Activated B cell treated with CpG ODN at 0.5 μM for 24 hours (primary cell): Measurements from ENCODE around the gene SLC8A2. TPM values are rescaled to one million over a fixed set of nuclear protein-coding genes. Genes with fewer than 3 reads are reported as not detected.

Experiments
- ATAC-seq: fragments of 200-7000 bp; cut with Tn5 transposase; one replicate; pipeline ENCODE4 v1.10.0; 2021; ENCODE audit warnings: low read depth, mild to moderate bottlenecking, moderate library complexity
- CTCF ChIA-PET: fragments of 350-600 bp; sonication (Branson Sonifier 250); formaldehyde crosslinking; loops from one replicate; lab custom pipeline; 2021; ENCODE audit warnings: antibody characterized with exemption; lab: Charles Lee
- POLR2A ChIA-PET: fragments of 350-600 bp; sonication (Branson Sonifier 250); formaldehyde crosslinking; loops from one replicate; lab custom pipeline; 2021; ENCODE audit warnings: antibody characterized with exemption; lab: Charles Lee
- DNase-seq: peaks from one replicate; pipeline ENCODE4 v3.0.0; 2022
- H3K27ac Mint-ChIP-seq: one replicate; pipeline ENCODE4 v1.8.0; 2020; ENCODE audit warnings: mixed read lengths
- H3K27me3 Mint-ChIP-seq: one replicate; pipeline ENCODE4 v1.8.0; 2021; ENCODE audit warnings: mixed read lengths
- H3K36me3 Mint-ChIP-seq: one replicate; pipeline ENCODE4 v1.8.0; 2021; ENCODE audit warnings: low read depth, mixed read lengths
- H3K4me1 Mint-ChIP-seq: one replicate; pipeline ENCODE4 v1.8.0; 2021; ENCODE audit warnings: mixed read lengths
- H3K4me3 Mint-ChIP-seq: one replicate; pipeline ENCODE4 v1.8.0; 2020; ENCODE audit warnings: mild to moderate bottlenecking, mixed read lengths
- H3K9me3 Mint-ChIP-seq: one replicate; pipeline ENCODE4 v1.8.0; 2020; ENCODE audit warnings: mixed read lengths
- intact Hi-C: fragments of 100-400 bp; cut with micrococcal nuclease; formaldehyde crosslinking; loops from one replicate; pipeline ENCODE4 v1.15.1; 2024
- total RNA-seq: library from RNA; stranded (reverse); gene quantifications from 2 replicates; pipeline ENCODE4 v1.2.3, GENCODE V29; 2022
- TF ChIP-seq, protein P1 (sequence below): fragments of 200-600 bp; IDR thresholded peaks from one replicate; pipeline ENCODE4 v1.8.0; 2022; ENCODE audit warnings: antibody characterized with exemption, mild to moderate bottlenecking

SLC8A2 gene
- total RNA-seq, 1 donor from 2014 or later = not detected

DNA sequence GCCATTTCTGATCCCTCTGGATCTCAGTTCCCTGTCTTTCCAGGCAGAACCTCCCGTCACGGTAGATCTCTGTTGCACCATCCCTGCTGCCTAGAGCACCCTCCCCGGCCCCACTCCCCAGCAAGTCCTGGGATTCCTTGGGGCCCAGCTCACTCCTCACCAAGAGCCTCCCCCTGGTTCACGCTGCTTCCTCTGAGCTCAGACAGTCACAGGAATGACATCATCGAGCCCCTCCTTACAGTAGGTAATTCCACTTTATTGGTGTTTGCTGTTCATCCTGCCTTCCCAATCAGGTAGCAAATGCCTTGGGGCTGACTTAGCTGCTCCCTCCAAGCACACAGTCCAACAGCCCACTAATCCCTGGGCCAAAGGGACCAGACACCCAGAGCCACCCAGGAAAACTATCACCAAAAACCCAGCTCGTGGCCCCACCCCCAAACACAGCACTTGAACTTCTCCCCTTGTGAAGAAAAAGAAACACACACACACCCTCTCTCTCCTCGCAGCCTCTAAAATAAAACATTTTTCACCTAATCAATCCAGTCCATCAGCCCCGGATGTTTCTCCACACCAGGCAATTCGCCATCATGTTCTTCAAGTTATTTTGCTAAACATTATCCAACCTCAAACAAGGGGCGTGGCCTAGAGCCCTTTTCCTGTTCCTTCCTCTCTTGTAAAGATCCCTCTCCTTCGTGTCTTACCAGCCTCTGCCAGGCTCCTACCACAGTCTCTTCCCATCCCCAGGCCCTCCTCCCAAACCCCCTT lies 40.7 kb upstream of the SLC8A2 start:
- CTCF ChIA-PET = no interaction called here
- DNase-seq = no peak
- TF ChIP-seq, protein P1, sequence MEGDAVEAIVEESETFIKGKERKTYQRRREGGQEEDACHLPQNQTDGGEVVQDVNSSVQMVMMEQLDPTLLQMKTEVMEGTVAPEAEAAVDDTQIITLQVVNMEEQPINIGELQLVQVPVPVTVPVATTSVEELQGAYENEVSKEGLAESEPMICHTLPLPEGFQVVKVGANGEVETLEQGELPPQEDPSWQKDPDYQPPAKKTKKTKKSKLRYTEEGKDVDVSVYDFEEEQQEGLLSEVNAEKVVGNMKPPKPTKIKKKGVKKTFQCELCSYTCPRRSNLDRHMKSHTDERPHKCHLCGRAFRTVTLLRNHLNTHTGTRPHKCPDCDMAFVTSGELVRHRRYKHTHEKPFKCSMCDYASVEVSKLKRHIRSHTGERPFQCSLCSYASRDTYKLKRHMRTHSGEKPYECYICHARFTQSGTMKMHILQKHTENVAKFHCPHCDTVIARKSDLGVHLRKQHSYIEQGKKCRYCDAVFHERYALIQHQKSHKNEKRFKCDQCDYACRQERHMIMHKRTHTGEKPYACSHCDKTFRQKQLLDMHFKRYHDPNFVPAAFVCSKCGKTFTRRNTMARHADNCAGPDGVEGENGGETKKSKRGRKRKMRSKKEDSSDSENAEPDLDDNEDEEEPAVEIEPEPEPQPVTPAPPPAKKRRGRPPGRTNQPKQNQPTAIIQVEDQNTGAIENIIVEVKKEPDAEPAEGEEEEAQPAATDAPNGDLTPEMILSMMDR = no peak

DNA sequence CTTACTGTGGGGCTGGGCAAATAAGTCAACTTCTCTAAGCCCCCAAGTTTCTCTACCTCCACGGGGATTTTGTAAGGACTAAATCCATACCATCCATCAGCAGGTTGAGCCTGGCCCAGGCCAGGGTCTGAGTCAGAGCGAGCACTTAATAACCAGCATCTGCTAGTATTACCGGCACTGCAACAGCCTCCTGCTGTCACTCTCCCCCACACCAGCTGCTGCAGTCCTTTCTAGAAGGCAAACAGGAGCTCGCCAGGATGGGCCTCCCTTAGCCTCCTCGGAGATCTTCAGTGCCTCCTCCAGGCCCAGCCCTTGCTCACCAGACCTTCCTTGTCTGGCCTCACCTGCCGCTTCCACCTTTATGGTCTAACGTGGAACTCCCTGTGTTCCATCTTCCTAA lies 40.0 kb upstream of the SLC8A2 start:
- no peaks in the 10 kb centered on the region for H3K9me3 Mint-ChIP-seq
- intact Hi-C loops = no loop called here
- POLR2A ChIA-PET = interaction anchor here (1.5 kb wide), 1 partner anchor 27 kb away, joined by 6 read pairs; the partner anchor contains the start of gene KPTN
- CTCF ChIA-PET = no interaction called here
- DNase-seq (no peak), ATAC-seq (no peak)
- peaks cover 60% of the 10 kb centered on the region for H3K4me1 Mint-ChIP-seq
- no peak overlapping the region for H3K27ac Mint-ChIP-seq
- peaks cover 28% of the 10 kb centered on the region for H3K36me3 Mint-ChIP-seq
- no peak overlapping the region for H3K4me3 Mint-ChIP-seq
- H3K27me3 Mint-ChIP-seq = no peaks in the 10 kb centered on the region
- TF ChIP-seq, protein P1 = no peak

More for the DNA sequence above, 40.7 kb upstream of the SLC8A2 start:
- no peaks in the 10 kb centered on the region for H3K27me3 Mint-ChIP-seq
- POLR2A ChIA-PET = interaction anchor here (1.5 kb wide), 1 partner anchor 28 kb away, joined by 6 read pairs; the partner anchor contains the start of gene KPTN
- ATAC-seq = no peak
- peaks cover 26% of the 10 kb centered on the region for H3K36me3 Mint-ChIP-seq
- H3K27ac Mint-ChIP-seq = peak overlapping the region; percentile 47
- H3K9me3 Mint-ChIP-seq = no peaks in the 10 kb centered on the region
- H3K4me3 Mint-ChIP-seq = peak overlapping the region; percentile 97
- H3K4me1 Mint-ChIP-seq = peaks cover 66% of the 10 kb centered on the region
- intact Hi-C loops = no loop called here

GRCh38 chr19:47511128-47511517 lies 39.4 kb upstream of the SLC8A2 start:
- TF ChIP-seq, protein P1 = no peak
- peaks cover 29% of the 10 kb centered on the region for H3K36me3 Mint-ChIP-seq
- peaks cover 55% of the 10 kb centered on the region for H3K4me1 Mint-ChIP-seq
- no peaks in the 10 kb centered on the region for H3K27me3 Mint-ChIP-seq
- no peaks in the 10 kb centered on the region for H3K9me3 Mint-ChIP-seq
- DNase-seq (no peak), ATAC-seq (no peak)
- H3K4me3 Mint-ChIP-seq = no peak overlapping the region
- no peak overlapping the region for H3K27ac Mint-ChIP-seq
- ChIA-PET POLR2A (interaction anchor here (0.6 to 1.5 kb wide), 3 partner anchors 27 to 397 kb away, joined by 3 to 6 read pairs (median 3); partner anchors contain the start of genes KPTN and ZC3H4), CTCF (no interaction called here)
- intact Hi-C loops = no loop called here

GRCh38 chr19:47510516-47511127 lies 38.9 kb upstream of the SLC8A2 start:
- no peak for DNase-seq
- POLR2A ChIA-PET = interaction anchor here (0.6 to 1.5 kb wide), 3 partner anchors 26 to 397 kb away, joined by 3 to 6 read pairs (median 3); partner anchors contain the start of genes KPTN and ZC3H4
- Mint-ChIP-seq H3K4me1 (peaks cover 52% of the 10 kb centered on the region), H3K27ac (no peak overlapping the region), H3K4me3 (no peak overlapping the region), H3K27me3 (no peaks in the 10 kb centered on the region), H3K9me3 (no peaks in the 10 kb centered on the region), H3K36me3 (peaks cover 30% of the 10 kb centered on the region)
- intact Hi-C loops = no loop called here
- no peak for ATAC-seq
- TF ChIP-seq, protein P1 = no peak
- CTCF ChIA-PET = no interaction called here

- no peaks in the 10 kb centered on the region for H3K27me3 Mint-ChIP-seq
- H3K4me3 Mint-ChIP-seq = no peak overlapping the region
- ChIA-PET POLR2A (interaction anchor here (0.6 to 1.0 kb wide), 2 partner anchors 10 to 239 kb away, joined by 3 to 4 read pairs; no protein-coding TSS in a partner anchor), CTCF (no interaction called here)
- no peaks in the 10 kb centered on the region for H3K9me3 Mint-ChIP-seq
- ATAC-seq (no peak), DNase-seq (no peak)
- H3K4me1 Mint-ChIP-seq = peaks cover 46% of the 10 kb centered on the region
- H3K27ac Mint-ChIP-seq = no peak overlapping the region
- H3K36me3 Mint-ChIP-seq = peaks cover 34% of the 10 kb centered on the region
- intact Hi-C loops = no loop called here
- TF ChIP-seq, protein P1 = no peak
Observed at GRCh38 chr19:47509973-47510372, 38.3 kb upstream of the SLC8A2 start.
